HG03095 (cell line): Measurements from ENCODE around the gene TUBGCP3.
A peak's percentile ranks its signal among the peaks of the same experiment; 100 is the strongest.

Experiments
- ATAC-seq: cut with Tn5 transposase; IDR thresholded peaks from one replicate; pipeline ENCODE4 v1.9.1; 2021; ENCODE audit warnings: moderate library complexity; ENCODE audit not compliant: unreplicated experiment

Gene TUBGCP3

GRCh38 chr13:112445411-112446271 lies 142.3 kb downstream of the TUBGCP3 start:
- ATAC-seq = no peak

- ATAC-seq = no peak
Measured at GRCh38 chr13:112444416-112445399, 143.2 kb downstream of the TUBGCP3 start.

GRCh38 chr13:112443995-112444311 lies 144.0 kb downstream of the TUBGCP3 start:
- ATAC-seq = peak; percentile 66

- ATAC-seq = no peak
Measured at GRCh38 chr13:112443191-112443994, 144.6 kb downstream of the TUBGCP3 start.

- ATAC-seq = no peak
Measured at GRCh38 chr13:112442483-112443090, 145.4 kb downstream of the TUBGCP3 start.

- no peak for ATAC-seq
Measured at GRCh38 chr13:112441779-112442310, 146.1 kb downstream of the TUBGCP3 start.

- no peak for ATAC-seq
Measured at GRCh38 chr13:112441226-112441625, 146.7 kb downstream of the TUBGCP3 start.

- no peak for ATAC-seq
Measured at GRCh38 chr13:112438515-112438914, 149.4 kb downstream of the TUBGCP3 start.

GRCh38 chr13:112438094-112438493 lies 149.9 kb downstream of the TUBGCP3 start:
- ATAC-seq = no peak

- ATAC-seq = no peak
Measured at GRCh38 chr13:112435973-112436372, 152.0 kb downstream of the TUBGCP3 start.
